Esophagus muscularis mucosa (tissue), 4 donors: ENCODE results near the gene TBC1D22A.

ENCODE experiments used
- EP300 ChIP-seq: sonication (generic); formaldehyde crosslinking; IDR thresholded peaks from one replicate; pipeline ENCODE4 v1.6.1; 2017; ENCODE audit warnings: antibody characterized with exemption
- POLR2A ChIP-seq: fragments of 450-650 bp; IDR thresholded peaks from one replicate; pipeline ENCODE4 v1.6.1; 2017; ENCODE audit warnings: antibody characterized with exemption, moderate library complexity, mild to moderate bottlenecking, low read depth
- POLR2AphosphoS5 ChIP-seq, 2 donors: sonication (generic); formaldehyde crosslinking; IDR thresholded peaks; one replicate each; pipeline ENCODE4 v1.6.1; 2017; ENCODE audit warnings: antibody characterized with exemption in 2 of 2
- TF ChIP-seq, protein P1 (sequence below), 3 experiments: fragments of 200-600 bp in 2 of 3; fragments of 450-650 bp in 1 of 3; sonication (generic) in 2 of 3; IDR thresholded peaks; one replicate each; pipeline ENCODE4 v1.5.1; 2017 to 2019; ENCODE audit warnings: antibody characterized with exemption in 3 of 3, mild to moderate bottlenecking in 2 of 3, moderate library complexity in 1 of 3

DNA sequence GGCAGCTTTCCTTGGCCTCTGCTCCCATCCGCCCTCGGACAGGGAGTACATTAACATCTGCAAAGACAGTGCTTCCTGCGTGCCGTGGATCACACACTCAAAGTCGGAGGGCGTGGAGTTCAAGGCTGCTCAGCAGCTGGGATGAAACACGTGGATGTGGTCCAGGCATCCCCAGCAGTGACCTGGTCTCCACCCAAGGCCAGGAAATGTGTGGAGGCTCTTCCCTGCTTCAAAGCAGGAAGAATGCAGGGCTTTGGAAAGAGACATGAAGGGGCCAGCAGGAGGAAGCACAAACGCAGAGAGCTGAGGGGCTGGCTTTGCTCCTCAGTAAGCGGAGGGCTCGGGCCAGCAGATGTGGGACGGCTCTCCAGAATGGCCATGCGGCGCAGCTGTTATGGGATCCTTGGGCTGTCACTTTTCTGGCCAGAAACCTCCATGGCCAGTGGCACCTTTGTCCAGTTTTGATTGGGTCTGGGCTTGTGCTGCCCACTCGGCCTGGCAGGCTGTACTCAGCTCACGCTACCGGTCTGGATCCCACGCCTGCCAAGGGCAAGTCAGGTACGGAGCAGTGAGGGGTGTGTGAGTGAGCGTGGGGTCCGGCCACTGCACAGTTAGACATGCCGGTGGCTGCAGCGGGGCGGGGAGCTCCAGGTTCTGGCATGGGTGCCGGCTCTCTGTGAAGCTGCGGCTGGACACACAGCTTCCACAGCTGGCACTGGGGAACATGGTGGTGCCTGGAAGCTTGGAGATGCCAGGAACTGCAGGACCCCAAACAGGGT, 438.0 kb downstream of the TBC1D22A start:
- TF ChIP-seq, protein P1, sequence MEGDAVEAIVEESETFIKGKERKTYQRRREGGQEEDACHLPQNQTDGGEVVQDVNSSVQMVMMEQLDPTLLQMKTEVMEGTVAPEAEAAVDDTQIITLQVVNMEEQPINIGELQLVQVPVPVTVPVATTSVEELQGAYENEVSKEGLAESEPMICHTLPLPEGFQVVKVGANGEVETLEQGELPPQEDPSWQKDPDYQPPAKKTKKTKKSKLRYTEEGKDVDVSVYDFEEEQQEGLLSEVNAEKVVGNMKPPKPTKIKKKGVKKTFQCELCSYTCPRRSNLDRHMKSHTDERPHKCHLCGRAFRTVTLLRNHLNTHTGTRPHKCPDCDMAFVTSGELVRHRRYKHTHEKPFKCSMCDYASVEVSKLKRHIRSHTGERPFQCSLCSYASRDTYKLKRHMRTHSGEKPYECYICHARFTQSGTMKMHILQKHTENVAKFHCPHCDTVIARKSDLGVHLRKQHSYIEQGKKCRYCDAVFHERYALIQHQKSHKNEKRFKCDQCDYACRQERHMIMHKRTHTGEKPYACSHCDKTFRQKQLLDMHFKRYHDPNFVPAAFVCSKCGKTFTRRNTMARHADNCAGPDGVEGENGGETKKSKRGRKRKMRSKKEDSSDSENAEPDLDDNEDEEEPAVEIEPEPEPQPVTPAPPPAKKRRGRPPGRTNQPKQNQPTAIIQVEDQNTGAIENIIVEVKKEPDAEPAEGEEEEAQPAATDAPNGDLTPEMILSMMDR (IDR thresholded peaks at IDR 0.05), result no peak
- no peak for TF ChIP-seq EP300
- no peak for TF ChIP-seq POLR2A
- no peak for TF ChIP-seq POLR2AphosphoS5 (IDR thresholded peaks at IDR 0.05)
